HEK293 (cell line): ENCODE results near the gene SPPL2B.
A peak's percentile ranks its signal among the peaks of the same experiment; 100 is the strongest.

Source experiments
- CTCF ChIA-PET: fragments of 350-600 bp; formaldehyde crosslinking; extraction: SDS; loops from one replicate; lab custom pipeline; 2021; ENCODE audit warnings: antibody characterized with exemption; lab: Yijun Ruan, JAX
- POLR2A ChIA-PET: fragments of 300-600 bp; formaldehyde crosslinking; extraction: SDS; loops from one replicate; lab custom pipeline; 2020; ENCODE audit warnings: antibody characterized with exemption, inconsistent platforms; lab: Yijun Ruan, JAX
- H3K27ac ChIP-seq: fragments of 200-500 bp; sonication (Bioruptor generic); 2 replicates; pipeline ENCODE4 v1.5.1; 2014; ENCODE audit warnings: low read depth, low read length, control low read depth, inconsistent platforms; ENCODE audit errors: extremely low read depth
- H3K36me3 ChIP-seq, 2 experiments: fragments of 200-500 bp in 1 of 2; sonication (Bioruptor generic) in 1 of 2; 1 replicate in 1 of 2; 2 replicates in 1 of 2; pipeline ENCODE4 v1.5.1; 2014 to 2017; ENCODE audit warnings: inconsistent platforms in 2 of 2, low read length in 2 of 2; ENCODE audit not compliant: control insufficient read depth in 2 of 2, insufficient read depth in 1 of 2
- H3K4me1 ChIP-seq: fragments of 200-500 bp; sonication (Bioruptor generic); 2 replicates; pipeline ENCODE4 v1.5.1; 2014; ENCODE audit warnings: mild to moderate bottlenecking, low read length, inconsistent platforms; ENCODE audit not compliant: control insufficient read depth, insufficient read depth
- H3K4me3 ChIP-seq: 2 replicates; pipeline ENCODE4 v1.5.1; 2011; ENCODE audit warnings: low read depth, mild to moderate bottlenecking, control low read depth, low read length, moderate library complexity
- H3K9me3 ChIP-seq: fragments of 200-500 bp; sonication (Bioruptor generic); 2 replicates; pipeline ENCODE4 v1.5.1; 2014; ENCODE audit warnings: low read depth, low read length, inconsistent platforms; ENCODE audit not compliant: control insufficient read depth, insufficient read depth
- HIC1 ChIP-seq: fragments of 450-650 bp; formaldehyde crosslinking; IDR thresholded peaks from 2 replicates; pipeline ENCODE4 v1.5.1; 2016; ENCODE audit warnings: missing biosample characterization, missing genetic modification characterization
- KLF1 ChIP-seq: fragments of 450-650 bp; formaldehyde crosslinking; IDR thresholded peaks from 2 replicates; pipeline ENCODE4 v1.5.1; 2016; ENCODE audit warnings: missing biosample characterization, missing genetic modification characterization
- KLF17 ChIP-seq: fragments of 450-650 bp; formaldehyde crosslinking; IDR thresholded peaks from 2 replicates; pipeline ENCODE4 v1.5.1; 2016; ENCODE audit warnings: missing biosample characterization, missing genetic modification characterization
- SCRT1 ChIP-seq: fragments of 450-650 bp; formaldehyde crosslinking; IDR thresholded peaks from 2 replicates; pipeline ENCODE4 v1.5.1; 2016; ENCODE audit warnings: missing biosample characterization, missing genetic modification characterization, borderline replicate concordance
- SP7 ChIP-seq: fragments of 450-650 bp; formaldehyde crosslinking; IDR thresholded peaks from 2 replicates; pipeline ENCODE4 v1.5.1; 2016; ENCODE audit warnings: missing biosample characterization, missing genetic modification characterization
- YY1 ChIP-seq: fragments of 450-650 bp; formaldehyde crosslinking; IDR thresholded peaks from 2 replicates; pipeline ENCODE4 v1.5.1; 2018; ENCODE audit warnings: missing biosample characterization, missing genetic modification characterization
- ZBTB10 ChIP-seq: fragments of 450-650 bp; formaldehyde crosslinking; IDR thresholded peaks from 2 replicates; pipeline ENCODE4 v1.5.1; 2016; ENCODE audit warnings: missing biosample characterization, missing genetic modification characterization
- ZNF202 ChIP-seq: fragments of 450-650 bp; formaldehyde crosslinking; IDR thresholded peaks from 2 replicates; pipeline ENCODE4 v1.5.1; 2016; ENCODE audit warnings: missing biosample characterization, missing genetic modification characterization, borderline replicate concordance
- ZNF26 ChIP-seq: fragments of 450-650 bp; formaldehyde crosslinking; IDR thresholded peaks from 2 replicates; pipeline ENCODE4 v1.5.1; 2016; ENCODE audit warnings: missing biosample characterization, missing genetic modification characterization
- ZNF335 ChIP-seq: fragments of 450-650 bp; formaldehyde crosslinking; conservative IDR thresholded peaks from 2 replicates; pipeline ENCODE4 v1.5.1; 2016; ENCODE audit warnings: missing biosample characterization, missing genetic modification characterization
- ZNF341 ChIP-seq: fragments of 450-650 bp; formaldehyde crosslinking; IDR thresholded peaks from 2 replicates; pipeline ENCODE4; 2016; ENCODE audit warnings: low read depth, missing biosample characterization, missing genetic modification characterization
- ZNF514 ChIP-seq: fragments of 450-650 bp; formaldehyde crosslinking; IDR thresholded peaks from 2 replicates; pipeline ENCODE4 v1.5.1; 2016; ENCODE audit warnings: missing biosample characterization, missing genetic modification characterization
- ZNF544 ChIP-seq: fragments of 450-650 bp; formaldehyde crosslinking; IDR thresholded peaks from 2 replicates; pipeline ENCODE4 v1.5.0; 2017; ENCODE audit warnings: missing biosample characterization, missing genetic modification characterization
- ZNF670 ChIP-seq: fragments of 450-650 bp; formaldehyde crosslinking; IDR thresholded peaks from 2 replicates; pipeline ENCODE4 v1.5.1; 2016; ENCODE audit warnings: missing biosample characterization, missing genetic modification characterization, low read depth
- ZNF677 ChIP-seq: fragments of 450-650 bp; IDR thresholded peaks from 2 replicates; pipeline ENCODE4 v1.5.0; 2018; ENCODE audit warnings: missing biosample characterization, mild to moderate bottlenecking, missing genetic modification characterization, moderate library complexity
- ZNF692 ChIP-seq: fragments of 450-650 bp; formaldehyde crosslinking; IDR thresholded peaks from 2 replicates; pipeline ENCODE4 v1.5.1; 2016; ENCODE audit warnings: missing biosample characterization, missing genetic modification characterization
- ZNF747 ChIP-seq: fragments of 450-650 bp; formaldehyde crosslinking; IDR thresholded peaks from 2 replicates; pipeline ENCODE4 v1.5.1; 2016; ENCODE audit warnings: missing biosample characterization, missing genetic modification characterization
- ZNF830 ChIP-seq: fragments of 450-650 bp; IDR thresholded peaks from 2 replicates; pipeline ENCODE4 v1.5.0; 2018; ENCODE audit warnings: missing biosample characterization, missing genetic modification characterization, low read depth, mild to moderate bottlenecking, moderate library complexity
- ZSCAN5A ChIP-seq: fragments of 450-650 bp; formaldehyde crosslinking; IDR thresholded peaks from 2 replicates; pipeline ENCODE4 v1.5.1; 2016; ENCODE audit warnings: missing biosample characterization, missing genetic modification characterization

SPPL2B gene

GRCh38 chr19:2328401-2329148 lies at the start of gene SPPL2B, which contains the start of gene LSM7 (continued):
- 0 out of 2 replicates have a peak, but pooled peaks have one; percentile 25 for TF ChIP-seq ZNF692
- peak; percentile 92 for TF ChIP-seq ZNF341
- TF ChIP-seq ZNF830 (tag by site-specific recombination): no peak
- peak; percentile 87 for TF ChIP-seq KLF1 (tag by site-specific recombination)
- TF ChIP-seq ZBTB10 (tag by site-specific recombination): 0 out of 2 replicates have a peak, but pooled peaks have one; percentile 3
- TF ChIP-seq ZNF335 (tag by site-specific recombination): 0 out of 2 replicates have a peak, but pooled peaks have one; percentile 9
- TF ChIP-seq YY1: peak; percentile 93
- no peak for TF ChIP-seq ZNF202 (tag by site-specific recombination)
- peak; percentile 39; the same call in 1 of the 2 replicates for TF ChIP-seq HIC1
- 0 out of 2 replicates have a peak, but pooled peaks have one; percentile 26 for TF ChIP-seq ZNF677

- Histone ChIP-seq H3K27ac (no peak overlapping the region), H3K9me3 (no peaks in the 10 kb centered on the region), H3K4me3 (no peak overlapping the region), H3K4me1 (no peaks in the 10 kb centered on the region), H3K36me3 (no peaks in the 10 kb centered on the region)
- POLR2A ChIA-PET: no interaction called here
- CTCF ChIA-PET: no interaction called here
- TF ChIP-seq KLF17 (tag by site-specific recombination) (0 out of 2 replicates have a peak, but pooled peaks have one; percentile 25), ZNF670 (tag by site-specific recombination) (no peak), SCRT1 (peak; percentile 93), ZNF544 (tag by site-specific recombination) (no peak), HIC1 (peak; percentile 29; the same call in 1 of the 2 replicates), SP7 (tag by site-specific recombination) (no peak), ZSCAN5A (tag by site-specific recombination) (no peak), ZNF26 (tag by site-specific recombination) (no peak), ZNF514 (tag by site-specific recombination) (no peak), ZNF747 (tag by site-specific recombination) (no peak)
These were observed 47.7 kb upstream of the SPPL2B start for GRCh38 chr19:2280633-2281264.
